Caco-2 (cell line): ENCODE measurements around the gene SNAP29. TPM values are rescaled to one million over a fixed set of nuclear protein-coding genes. Genes with fewer than 3 reads are reported as not detected.

Source experiments
- BruUV-seq: library from RNA; stranded (reverse); fragments of 400-500 nt; replicated peaks from 2 replicates; lab custom pipeline; 2021; lab: Mats Ljungman, UMichigan
- CTCF ChIA-PET: fragments of 300-600 bp; sonication (Branson Sonifier 250); formaldehyde crosslinking; loops from one replicate; lab custom pipeline; 2022; ENCODE audit warnings: antibody characterized with exemption; lab: Charles Lee
- POLR2A ChIA-PET: fragments of 300-600 bp; sonication (Branson Sonifier 250); formaldehyde crosslinking; loops from one replicate; lab custom pipeline; 2022; ENCODE audit warnings: antibody characterized with exemption; lab: Charles Lee
- DNase-seq, 2 experiments: peaks; one replicate each; pipeline versions ENCODE4 v3.0.0 to v3.0.0-alpha.2; 2020 to 2022
- H3K27me3 ChIP-seq: replicated peaks from 2 replicates; pipeline ENCODE4 v1.6.0; 2011; ENCODE audit warnings: low read length; ENCODE audit not compliant: control insufficient read depth, insufficient read depth
- H3K36me3 ChIP-seq: 2 replicates; pipeline ENCODE4 v1.5.1; 2011; ENCODE audit warnings: low read length; ENCODE audit not compliant: control insufficient read depth, insufficient read depth
- H3K4me1 ChIP-seq: fragments of 250-450 bp; sonication (Bioruptor Pico); 2 replicates; pipeline ENCODE4 v1.5.1; 2020; ENCODE audit warnings: mild to moderate bottlenecking
- H3K4me3 ChIP-seq: 2 replicates; pipeline ENCODE4 v1.5.1; 2011; ENCODE audit warnings: low read depth, mild to moderate bottlenecking, control low read depth, low read length
- H3K9me3 ChIP-seq: fragments of 250-450 bp; sonication (Bioruptor Pico); 2 replicates; pipeline ENCODE4 v1.5.1; 2020; ENCODE audit warnings: mild to moderate bottlenecking, moderate library complexity
- H3K27ac Mint-ChIP-seq: one replicate; pipeline ENCODE4 v1.8.0; 2022; ENCODE audit warnings: mixed read lengths; ENCODE audit not compliant: unreplicated experiment
- H3K27me3 Mint-ChIP-seq: one replicate; pipeline ENCODE4 v1.8.0; 2022; ENCODE audit warnings: mixed read lengths; ENCODE audit not compliant: insufficient read depth, unreplicated experiment
- H3K36me3 Mint-ChIP-seq: one replicate; pipeline ENCODE4 v1.8.0; 2022; ENCODE audit warnings: mild to moderate bottlenecking, mixed read lengths; ENCODE audit not compliant: insufficient read depth, unreplicated experiment
- H3K4me1 Mint-ChIP-seq: one replicate; pipeline ENCODE4 v1.8.0; 2022; ENCODE audit warnings: low read depth, mixed read lengths; ENCODE audit not compliant: unreplicated experiment
- H3K4me3 Mint-ChIP-seq: one replicate; pipeline ENCODE4 v1.8.0; 2022; ENCODE audit warnings: mild to moderate bottlenecking, moderate library complexity, mixed read lengths; ENCODE audit not compliant: unreplicated experiment
- H3K9me3 Mint-ChIP-seq: one replicate; pipeline ENCODE4 v1.8.0; 2022; ENCODE audit warnings: mixed read lengths; ENCODE audit not compliant: unreplicated experiment
- intact Hi-C: fragments of 100-400 bp; cut with micrococcal nuclease; formaldehyde crosslinking; loops from one replicate; pipeline ENCODE4 v1.10.0; 2022; ENCODE audit not compliant: unreplicated experiment
- total RNA-seq: library from RNA; stranded (reverse); gene quantifications from 2 replicates; pipeline ENCODE4 v1.2.3, GENCODE V29; 2022
- TF ChIP-seq, protein P1 (sequence below), 2 experiments: fragments of 200-600 bp in 1 of 2; IDR thresholded peaks; 1 replicate in 1 of 2; 2 replicates in 1 of 2; pipeline versions ENCODE4 v1.5.1 to v1.8.0; 2011 to 2022; ENCODE audit warnings: antibody characterized with exemption in 1 of 2, control low read depth in 1 of 2, inconsistent platforms in 1 of 2, low read depth in 1 of 2, low read length in 1 of 2, mild to moderate bottlenecking in 1 of 2, moderate library complexity in 1 of 2; ENCODE audit not compliant: insufficient read depth in 1 of 2, severe bottlenecking in 1 of 2, unreplicated experiment in 1 of 2

Gene SNAP29
- total RNA-seq, 1 experiment from 2014 or later = 26.2 TPM

DNA sequence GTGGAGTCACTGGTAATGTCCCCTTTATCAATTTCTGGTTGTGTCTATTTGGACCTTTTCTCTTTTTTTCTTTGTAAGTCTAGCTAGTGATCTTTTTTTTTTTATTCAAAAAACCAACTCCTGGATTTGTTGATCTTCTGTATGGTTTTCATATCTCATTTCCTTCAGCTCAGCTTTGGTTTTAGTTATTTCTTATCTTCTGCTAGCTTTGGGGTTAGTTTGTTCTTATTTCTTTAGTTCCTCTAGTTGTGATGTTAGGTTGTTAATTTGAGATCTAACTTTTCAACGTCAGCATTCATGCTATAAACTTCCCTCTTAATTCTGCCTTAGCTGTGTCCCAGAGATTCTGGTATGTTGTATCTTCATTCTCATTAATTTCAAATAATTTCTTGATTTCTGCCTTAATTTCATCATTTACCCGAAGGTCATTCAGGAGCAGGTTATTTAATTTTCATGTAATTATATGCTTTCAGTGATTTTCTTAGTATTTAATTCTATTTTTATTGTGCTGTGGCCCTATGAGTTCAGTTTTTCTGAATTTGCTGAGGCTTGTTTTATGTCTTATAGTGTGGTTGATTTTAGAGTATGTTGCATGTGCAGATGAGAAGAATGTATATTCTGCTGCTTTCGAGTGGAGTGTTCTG lies 29.2 kb upstream of the SNAP29 start:
- Mint-ChIP-seq H3K4me1 (peaks cover 6% of the 10 kb centered on the region), H3K36me3 (peaks cover 44% of the 10 kb centered on the region)

DNA sequence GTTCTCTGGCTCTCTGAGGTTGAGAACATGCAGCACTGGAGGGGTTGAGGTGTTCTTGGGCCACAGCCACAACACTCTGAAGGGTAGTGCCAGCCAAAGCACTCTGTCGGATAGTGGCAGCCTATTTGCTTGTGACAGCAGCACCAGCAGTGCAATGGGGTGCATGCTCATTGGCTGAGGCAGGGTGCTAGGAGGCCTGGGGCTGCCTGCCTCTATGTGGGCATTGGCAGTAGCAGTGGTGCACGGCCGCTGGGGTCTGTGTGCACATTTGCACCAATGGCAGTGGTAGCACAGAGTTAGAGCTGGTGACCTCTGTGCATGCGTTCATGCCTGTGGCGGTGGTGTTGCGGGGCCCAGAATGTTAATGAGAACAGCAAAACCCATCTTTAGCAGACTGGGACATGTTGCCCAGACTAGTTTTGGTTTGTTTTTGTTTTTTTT lies 25.6 kb upstream of the SNAP29 start:
- Histone ChIP-seq H3K4me1 (no peaks in the 10 kb centered on the region), H3K27me3 (no peaks in the 10 kb centered on the region), H3K9me3 (no peaks in the 10 kb centered on the region), H3K36me3 (0 out of 2 replicates have a peak, but pooled peaks cover 1% of the 10 kb centered on the region), H3K4me3 (no peak overlapping the region)
- no peaks in the 10 kb centered on the region for H3K9me3 Mint-ChIP-seq
- no peaks in the 10 kb centered on the region for H3K27me3 Mint-ChIP-seq
- TF ChIP-seq, protein P1, sequence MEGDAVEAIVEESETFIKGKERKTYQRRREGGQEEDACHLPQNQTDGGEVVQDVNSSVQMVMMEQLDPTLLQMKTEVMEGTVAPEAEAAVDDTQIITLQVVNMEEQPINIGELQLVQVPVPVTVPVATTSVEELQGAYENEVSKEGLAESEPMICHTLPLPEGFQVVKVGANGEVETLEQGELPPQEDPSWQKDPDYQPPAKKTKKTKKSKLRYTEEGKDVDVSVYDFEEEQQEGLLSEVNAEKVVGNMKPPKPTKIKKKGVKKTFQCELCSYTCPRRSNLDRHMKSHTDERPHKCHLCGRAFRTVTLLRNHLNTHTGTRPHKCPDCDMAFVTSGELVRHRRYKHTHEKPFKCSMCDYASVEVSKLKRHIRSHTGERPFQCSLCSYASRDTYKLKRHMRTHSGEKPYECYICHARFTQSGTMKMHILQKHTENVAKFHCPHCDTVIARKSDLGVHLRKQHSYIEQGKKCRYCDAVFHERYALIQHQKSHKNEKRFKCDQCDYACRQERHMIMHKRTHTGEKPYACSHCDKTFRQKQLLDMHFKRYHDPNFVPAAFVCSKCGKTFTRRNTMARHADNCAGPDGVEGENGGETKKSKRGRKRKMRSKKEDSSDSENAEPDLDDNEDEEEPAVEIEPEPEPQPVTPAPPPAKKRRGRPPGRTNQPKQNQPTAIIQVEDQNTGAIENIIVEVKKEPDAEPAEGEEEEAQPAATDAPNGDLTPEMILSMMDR (IDR thresholded peaks at IDR 0.05; ENCODE audit: insufficient read depth in 1 of 2, low read depth in 1 of 2, low read length in 1 of 2, severe bottlenecking in 1 of 2, unreplicated experiment in 1 of 2) = no peak
- CTCF ChIA-PET = no interaction called here
- no peak overlapping the region for H3K4me3 Mint-ChIP-seq
- H3K4me1 Mint-ChIP-seq = no peaks in the 10 kb centered on the region
- intact Hi-C loops = no loop called here
- H3K36me3 Mint-ChIP-seq = peaks cover 37% of the 10 kb centered on the region
- POLR2A ChIA-PET = no interaction called here
- no TSS peak for BruUV-seq
- no peak overlapping the region for H3K27ac Mint-ChIP-seq
- DNase-seq = no peak

More for the DNA sequence above, 29.2 kb upstream of the SNAP29 start:
- TF ChIP-seq, protein P1 (IDR thresholded peaks at IDR 0.05; ENCODE audit: insufficient read depth in 1 of 2, low read depth in 1 of 2, low read length in 1 of 2, severe bottlenecking in 1 of 2, unreplicated experiment in 1 of 2) = no peak
- no peaks in the 10 kb centered on the region for H3K27me3 Mint-ChIP-seq
- Histone ChIP-seq H3K27me3 (no peaks in the 10 kb centered on the region), H3K36me3 (0 out of 2 replicates have a peak, but pooled peaks cover 1% of the 10 kb centered on the region), H3K9me3 (no peaks in the 10 kb centered on the region), H3K4me3 (no peak overlapping the region), H3K4me1 (peaks cover 12% of the 10 kb centered on the region)
- intact Hi-C loops = no loop called here
- CTCF ChIA-PET = no interaction called here
- POLR2A ChIA-PET = no interaction called here
- no TSS peak for BruUV-seq
- no peak for DNase-seq
- H3K9me3 Mint-ChIP-seq = no peaks in the 10 kb centered on the region
- H3K4me3 Mint-ChIP-seq = no peak overlapping the region
- no peak overlapping the region for H3K27ac Mint-ChIP-seq

DNA sequence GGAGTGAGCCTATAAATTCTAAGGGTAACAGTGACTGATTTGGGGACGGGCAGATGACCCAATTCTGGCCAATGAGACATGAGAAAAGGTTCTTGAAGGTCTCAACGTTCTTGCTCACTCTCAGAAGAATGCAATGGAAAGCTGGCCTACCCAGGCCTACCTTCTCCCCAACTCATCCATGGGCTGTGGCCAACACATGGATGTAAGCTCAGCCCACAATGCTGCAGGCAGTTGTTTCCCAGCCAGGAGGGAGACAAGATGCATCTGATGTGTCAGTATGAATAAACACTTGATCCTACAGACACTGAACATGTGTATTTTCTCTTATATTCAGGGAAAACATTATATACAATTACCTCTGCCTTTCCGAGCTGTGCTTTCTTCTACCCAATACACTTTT lies 24.6 kb upstream of the SNAP29 start:
- intact Hi-C loops = no loop called here
- DNase-seq = no peak
- H3K27me3 Mint-ChIP-seq = no peaks in the 10 kb centered on the region
- POLR2A ChIA-PET = no interaction called here
- Histone ChIP-seq H3K4me3 (no peak overlapping the region), H3K9me3 (no peaks in the 10 kb centered on the region), H3K27me3 (no peaks in the 10 kb centered on the region), H3K4me1 (no peaks in the 10 kb centered on the region), H3K36me3 (0 out of 2 replicates have a peak, but pooled peaks cover 1% of the 10 kb centered on the region)
- no peak overlapping the region for H3K4me3 Mint-ChIP-seq
- no peaks in the 10 kb centered on the region for H3K4me1 Mint-ChIP-seq
- peaks cover 37% of the 10 kb centered on the region for H3K36me3 Mint-ChIP-seq
- TF ChIP-seq, protein P1 (IDR thresholded peaks at IDR 0.05; ENCODE audit: insufficient read depth in 1 of 2, low read depth in 1 of 2, low read length in 1 of 2, severe bottlenecking in 1 of 2, unreplicated experiment in 1 of 2) = no peak
- no TSS peak for BruUV-seq
- CTCF ChIA-PET = no interaction called here
- no peak overlapping the region for H3K27ac Mint-ChIP-seq
- no peaks in the 10 kb centered on the region for H3K9me3 Mint-ChIP-seq
